GM19239 (cell line): ENCODE measurements around the gene UBASH3B.

Source experiments
- DNase-seq: peaks from one replicate; pipeline ENCODE4 v3.0.0; 2011; ENCODE audit warnings: low spot score; ENCODE audit not compliant: insufficient read length
- FAIRE-seq: peaks from 2 replicates; lab custom pipeline; 2011; peaks lifted over from hg19 to GRCh38; lab: Jason Lieb, UNC

Gene UBASH3B

GRCh38 chr11:122776546-122776945 is 121.0 kb downstream of the UBASH3B start:
- no peak for DNase-seq
- no peak for FAIRE-seq

GRCh38 chr11:122777343-122777742 is 121.8 kb downstream of the UBASH3B start:
- DNase-seq, result no peak
- FAIRE-seq, result no peak

GRCh38 chr11:122778148-122778547 is 122.6 kb downstream of the UBASH3B start:
- DNase-seq (no peak), FAIRE-seq (no peak)

- FAIRE-seq, result no peak
- DNase-seq, result no peak
Measured at GRCh38 chr11:122779047-122779629, 123.6 kb downstream of the UBASH3B start.

GRCh38 chr11:122780296-122780949 is 124.9 kb downstream of the UBASH3B start:
- FAIRE-seq (no peak), DNase-seq (no peak)

GRCh38 chr11:122781378-122782195 is 126.1 kb downstream of the UBASH3B start:
- peak; percentile 72 for DNase-seq
- FAIRE-seq, result peak; percentile 87

GRCh38 chr11:122782222-122782621 is 126.7 kb downstream of the UBASH3B start:
- DNase-seq (no peak), FAIRE-seq (no peak)

- no peak for FAIRE-seq
- DNase-seq, result no peak
Measured at GRCh38 chr11:122784325-122784955, 128.9 kb downstream of the UBASH3B start.

GRCh38 chr11:122785031-122785541 is 129.6 kb downstream of the UBASH3B start:
- DNase-seq (no peak), FAIRE-seq (no peak)

GRCh38 chr11:122786896-122787295 is 131.4 kb downstream of the UBASH3B start:
- no peak for FAIRE-seq
- DNase-seq, result no peak

GRCh38 chr11:122788781-122789535 is 133.4 kb downstream of the UBASH3B start:
- FAIRE-seq (no peak), DNase-seq (no peak)

- DNase-seq (no peak), FAIRE-seq (no peak)
Measured at GRCh38 chr11:122789907-122790306, 134.4 kb downstream of the UBASH3B start.

GRCh38 chr11:122791411-122791810 is 135.9 kb downstream of the UBASH3B start:
- FAIRE-seq, result no peak
- DNase-seq, result no peak

- DNase-seq, result no peak
- no peak for FAIRE-seq
Measured at GRCh38 chr11:122791836-122792235, 136.3 kb downstream of the UBASH3B start.

- no peak for DNase-seq
Measured at GRCh38 chr11:122793515-122793914, 138.0 kb downstream of the UBASH3B start.

GRCh38 chr11:122795307-122795706 is 139.8 kb downstream of the UBASH3B start:
- no peak for DNase-seq
- FAIRE-seq, result no peak

More at GRCh38 chr11:122793515-122793914, 138.0 kb downstream of the UBASH3B start:
- no peak for FAIRE-seq

GRCh38 chr11:122796128-122796717 is 140.7 kb downstream of the UBASH3B start:
- FAIRE-seq (peak; percentile 60), DNase-seq (peak; percentile 38)

GRCh38 chr11:122797651-122798050 is 142.1 kb downstream of the UBASH3B start:
- DNase-seq (no peak), FAIRE-seq (no peak)

- DNase-seq, result no peak
Measured at GRCh38 chr11:122799406-122800105, 144.0 kb downstream of the UBASH3B start.

More at GRCh38 chr11:122799406-122800105, 144.0 kb downstream of the UBASH3B start:
- no peak for FAIRE-seq
